C4-2B (cell line): Measurements from ENCODE around the gene CCL4.
"Not testable (repeated sequence)": the region's sequence is repeated elsewhere in the genome, so short reads cannot be mapped to it uniquely, and the experiment has no call there.

Experiments
- H3K27ac ChIP-seq: fragments of 450-650 bp; 2 replicates; pipeline ENCODE4 v1.5.1; 2017
- CTCF ChIP-seq: fragments of 450-650 bp; conservative IDR thresholded peaks from 2 replicates; pipeline ENCODE4 v1.5.1; 2017; ENCODE audit warnings: mild to moderate bottlenecking
- ZFX ChIP-seq: fragments of 450-650 bp; IDR thresholded peaks from 2 replicates; pipeline ENCODE4 v1.6.1; 2017

The CCL4 gene

GRCh38 chr17:36111068-36111490, 7.5 kb downstream of the CCL4 start:
- H3K27ac ChIP-seq: no peak overlapping the region
- TF ChIP-seq CTCF (no peak), ZFX (no peak)

GRCh38 chr17:36112572-36112971, 8.9 kb downstream of the CCL4 start:
- TF ChIP-seq CTCF: no peak
- no peak for TF ChIP-seq ZFX
- H3K27ac ChIP-seq: no peak overlapping the region

- H3K27ac ChIP-seq: not testable (repeated sequence)
These were observed 9.5 kb downstream of the CCL4 start for GRCh38 chr17:36113131-36113530.

GRCh38 chr17:36114971-36115648, 11.5 kb downstream of the CCL4 start:
- H3K27ac ChIP-seq: not testable (repeated sequence)

- H3K27ac ChIP-seq: not testable (repeated sequence)
These were observed 12.0 kb downstream of the CCL4 start for GRCh38 chr17:36115649-36115977.

GRCh38 chr17:36117505-36118382, 14.1 kb downstream of the CCL4 start:
- no peak overlapping the region for H3K27ac ChIP-seq
- no peak for TF ChIP-seq ZFX
- no peak for TF ChIP-seq CTCF

GRCh38 chr17:36118477-36119353, 15.1 kb downstream of the CCL4 start:
- no peak overlapping the region for H3K27ac ChIP-seq
- TF ChIP-seq ZFX (no peak), CTCF (no peak; the same call in 1 of the 2 replicates)

- no peak for TF ChIP-seq ZFX
- TF ChIP-seq CTCF: no peak
These were observed 16.6 kb downstream of the CCL4 start for GRCh38 chr17:36120221-36120620.

GRCh38 chr17:36121099-36121498, 17.5 kb downstream of the CCL4 start:
- H3K27ac ChIP-seq: not testable (repeated sequence)

More at GRCh38 chr17:36120221-36120620, 16.6 kb downstream of the CCL4 start:
- no peak overlapping the region for H3K27ac ChIP-seq
